A673 (cell line): ENCODE data around the gene FAM89A. TPM values are rescaled to one million over a fixed set of nuclear protein-coding genes. Genes with fewer than 3 reads are reported as not detected.

Experiments used
- BruUV-seq: library from RNA; stranded (reverse); fragments of 400-500 nt; replicated peaks from 2 replicates; lab custom pipeline; 2021; lab: Mats Ljungman, UMichigan
- CTCF ChIA-PET: fragments of 300-600 bp; sonication (Branson Sonifier 250); formaldehyde crosslinking; loops from one replicate; lab custom pipeline; 2022; ENCODE audit warnings: antibody characterized with exemption; lab: Charles Lee
- POLR2A ChIA-PET: fragments of 300-600 bp; sonication (Branson Sonifier 250); formaldehyde crosslinking; loops from one replicate; lab custom pipeline; 2022; ENCODE audit warnings: antibody characterized with exemption; ENCODE audit not compliant: low non-redundant PET; lab: Charles Lee
- DNase-seq: peaks from one replicate; pipeline ENCODE4 v3.0.0-alpha.2; 2015; ENCODE audit warnings: low spot score
- H3K27ac ChIP-seq: fragments of 200-600 bp; sonication (generic); 2 replicates; pipeline ENCODE4 v1.5.1; 2016; ENCODE audit warnings: mixed run types, low read depth, mild to moderate bottlenecking, mixed read lengths, antibody characterized with exemption, low read length; ENCODE audit not compliant: poor library complexity, severe bottlenecking
- H3K27me3 ChIP-seq: fragments of 200-600 bp; sonication (generic); replicated peaks from 2 replicates; pipeline ENCODE4 v1.6.1; 2017; ENCODE audit warnings: mixed run types, low read depth, mild to moderate bottlenecking, mixed read lengths, antibody characterized with exemption, low read length; ENCODE audit not compliant: insufficient read depth, poor library complexity
- H3K36me3 ChIP-seq: fragments of 200-600 bp; sonication (generic); 2 replicates; pipeline ENCODE4 v1.6.1; 2016; ENCODE audit warnings: mixed run types, mild to moderate bottlenecking, mixed read lengths, antibody characterized with exemption, low read length; ENCODE audit not compliant: insufficient read depth, poor library complexity, severe bottlenecking
- H3K4me1 ChIP-seq: fragments of 200-600 bp; sonication (generic); 2 replicates; pipeline ENCODE4 v1.6.1; 2017; ENCODE audit warnings: mixed run types, mild to moderate bottlenecking, mixed read lengths, antibody characterized with exemption, low read length; ENCODE audit not compliant: insufficient read depth, poor library complexity, severe bottlenecking
- H3K4me3 ChIP-seq: fragments of 200-600 bp; sonication (generic); 2 replicates; pipeline ENCODE4 v1.5.1; 2016; ENCODE audit warnings: low read depth, mixed run types, mild to moderate bottlenecking, mixed read lengths, low read length; ENCODE audit not compliant: poor library complexity, severe bottlenecking
- H3K9me3 ChIP-seq: fragments of 200-600 bp; sonication (generic); 2 replicates; pipeline ENCODE4 v1.6.1; 2016; ENCODE audit warnings: mixed run types, low read depth, mild to moderate bottlenecking, mixed read lengths, antibody characterized with exemption, low read length; ENCODE audit not compliant: poor library complexity, severe bottlenecking
- CTCF ChIP-seq: fragments of 300-800, 200-600 bp; sonication (generic); conservative IDR thresholded peaks from 2 replicates; pipeline ENCODE4 v1.5.1; 2017; ENCODE audit warnings: low read depth, mild to moderate bottlenecking, antibody characterized with exemption, low read length, moderate library complexity, mixed read lengths
- EZH2 ChIP-seq: fragments of 200-600 bp; sonication (generic); IDR thresholded peaks from 2 replicates; pipeline ENCODE4 v1.6.1; 2017; ENCODE audit warnings: borderline replicate concordance, low read depth, mild to moderate bottlenecking, mixed read lengths, antibody characterized with exemption, low read length; ENCODE audit not compliant: poor library complexity, severe bottlenecking
- intact Hi-C: fragments of 100-400 bp; cut with micrococcal nuclease; formaldehyde crosslinking; loops from one replicate; pipeline ENCODE4 v1.10.0; 2022; ENCODE audit not compliant: unreplicated experiment
- total RNA-seq: library from RNA; stranded (reverse); gene quantifications from 2 replicates; pipeline ENCODE4 v1.2.3, GENCODE V29; 2021

FAM89A gene
- total RNA-seq, 1 experiment from 2014 or later = 12.1 TPM

GRCh38 chr1:231079163-231079562, 39.1 kb upstream of the FAM89A start:
- no peaks in the 10 kb centered on the region for H3K4me1 ChIP-seq
- no peaks in the 10 kb centered on the region for H3K36me3 ChIP-seq
- no peak for TF ChIP-seq EZH2
- TF ChIP-seq CTCF = no peak
- DNase-seq = no peak
- BruUV-seq = no TSS peak
- H3K27me3 ChIP-seq = no peaks in the 10 kb centered on the region
- CTCF ChIA-PET = no interaction called here
- no peak overlapping the region for H3K4me3 ChIP-seq
- intact Hi-C loops = no loop called here
- no peak overlapping the region for H3K27ac ChIP-seq
- H3K9me3 ChIP-seq = no peaks in the 10 kb centered on the region
- POLR2A ChIA-PET = no interaction called here

DNA sequence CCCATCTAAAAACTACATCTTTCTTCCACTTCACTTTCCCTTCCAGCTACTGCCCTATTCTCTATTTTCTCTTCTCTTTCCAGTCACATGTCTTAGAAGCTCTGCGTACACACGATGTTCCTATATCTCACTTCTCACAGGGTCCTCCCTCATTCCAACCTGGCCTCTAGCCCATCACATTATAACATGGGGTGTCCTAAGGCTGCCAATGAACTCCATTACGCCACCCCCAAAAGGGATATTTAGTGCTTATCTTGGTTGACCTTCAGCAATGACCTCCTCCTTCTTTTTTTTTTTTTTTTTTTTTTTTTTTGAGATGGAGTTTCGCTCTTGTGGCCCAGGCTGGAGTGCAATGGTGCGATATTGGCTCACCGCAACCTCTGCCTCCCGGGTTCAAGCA, 38.2 kb upstream of the FAM89A start:
- no peaks in the 10 kb centered on the region for H3K27me3 ChIP-seq
- intact Hi-C loops = no loop called here
- no peak for DNase-seq
- H3K4me1 ChIP-seq = no peaks in the 10 kb centered on the region
- no peaks in the 10 kb centered on the region for H3K9me3 ChIP-seq
- H3K27ac ChIP-seq = no peak overlapping the region
- ChIA-PET CTCF (no interaction called here), POLR2A (no interaction called here)
- no peaks in the 10 kb centered on the region for H3K36me3 ChIP-seq
- BruUV-seq = no TSS peak
- no peak for TF ChIP-seq EZH2
- no peak overlapping the region for H3K4me3 ChIP-seq

DNA sequence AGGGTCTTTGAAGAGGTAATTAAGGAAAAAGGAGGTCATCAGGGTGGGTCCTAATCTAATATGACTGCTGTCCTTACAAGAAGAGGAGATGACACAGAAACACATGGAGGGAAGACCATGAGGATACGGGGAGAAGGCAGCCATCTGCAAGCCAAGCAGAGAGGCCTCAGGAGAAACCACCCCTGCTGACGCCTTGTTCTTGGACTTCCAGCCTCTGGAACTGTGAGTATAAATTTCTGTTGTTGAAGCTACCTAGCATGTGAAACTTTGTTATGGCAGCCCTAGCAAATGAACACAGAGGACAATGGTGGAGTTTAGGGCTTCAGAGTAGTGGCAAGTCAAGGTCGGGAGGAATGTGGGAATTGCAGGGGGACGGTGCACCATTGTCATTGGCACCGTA, 36.7 kb upstream of the FAM89A start:
- Histone ChIP-seq H3K27me3 (no peaks in the 10 kb centered on the region), H3K36me3 (no peaks in the 10 kb centered on the region), H3K27ac (no peak overlapping the region), H3K4me1 (no peaks in the 10 kb centered on the region), H3K9me3 (no peaks in the 10 kb centered on the region), H3K4me3 (no peak overlapping the region)
- ChIA-PET POLR2A (no interaction called here), CTCF (no interaction called here)
- intact Hi-C loops = no loop called here
- TF ChIP-seq CTCF = no peak
- TF ChIP-seq EZH2 = no peak
- no TSS peak for BruUV-seq
- DNase-seq = no peak

GRCh38 chr1:231075497-231075896, 35.4 kb upstream of the FAM89A start:
- TF ChIP-seq EZH2 (no peak), CTCF (no peak)
- POLR2A ChIA-PET = no interaction called here

More at GRCh38 chr1:231075497-231075896, 35.4 kb upstream of the FAM89A start:
- CTCF ChIA-PET = no interaction called here
- H3K4me3 ChIP-seq = no peak overlapping the region
- DNase-seq = no peak
- H3K27ac ChIP-seq = no peak overlapping the region
- no peaks in the 10 kb centered on the region for H3K36me3 ChIP-seq
- intact Hi-C loops = no loop called here
- no peaks in the 10 kb centered on the region for H3K4me1 ChIP-seq
- H3K9me3 ChIP-seq = no peaks in the 10 kb centered on the region
- H3K27me3 ChIP-seq = no peaks in the 10 kb centered on the region
- BruUV-seq = no TSS peak
